Stomach (tissue), 9 donors: ENCODE data around the gene DLG2. TPM values are rescaled to one million over a fixed set of nuclear protein-coding genes. Genes with fewer than 3 reads are reported as not detected.

ENCODE experiments used
- DNase-seq, 2 donors: peaks; one replicate each; pipeline versions ENCODE4 v3.0.0 to v3.0.0-alpha.2; 2013 to 2019
- H3K27ac ChIP-seq, 5 donors: fragments of 200-600 bp in 4 of 5; sonication (generic) in 4 of 5; one replicate each; pipeline ENCODE4 v1.5.1; 2013 to 2019; ENCODE audit warnings: mild to moderate bottlenecking in 1 of 5, moderate library complexity in 1 of 5
- H3K27me3 ChIP-seq, 3 donors: fragments of 200-600 bp; sonication (generic); one replicate each; pipeline ENCODE4 v1.5.1; 2017 to 2019; ENCODE audit warnings: mixed run types in 1 of 3
- H3K36me3 ChIP-seq, 4 donors: fragments of 200-600 bp; sonication (generic); 1 replicate in 3 of 4; 2 replicates in 1 of 4; pipeline ENCODE4 v1.5.1; 2016 to 2019
- H3K4me1 ChIP-seq, 4 donors: fragments of 200-600 bp; sonication (generic); one replicate each; pipeline ENCODE4 v1.5.1; 2016 to 2019
- H3K4me3 ChIP-seq, 4 donors: fragments of 200-600 bp; sonication (generic) in 3 of 4; one replicate each; pipeline ENCODE4 v1.5.1; 2016 to 2019; ENCODE audit warnings: mild to moderate bottlenecking in 1 of 4
- H3K9me3 ChIP-seq, 4 donors: fragments of 200-600 bp; sonication (generic); one replicate each; pipeline ENCODE4 v1.5.1; 2016 to 2019
- EP300 ChIP-seq: sonication (generic); formaldehyde crosslinking; IDR thresholded peaks from one replicate; pipeline ENCODE4 v1.6.1; 2017; ENCODE audit warnings: antibody characterized with exemption
- POLR2A ChIP-seq, 4 donors: fragments of 450-650 bp; IDR thresholded peaks; one replicate each; pipeline ENCODE4 v1.6.1; 2016; ENCODE audit warnings: antibody characterized with exemption in 4 of 4, control low read depth in 2 of 4, mild to moderate bottlenecking in 1 of 4, moderate library complexity in 1 of 4
- POLR2AphosphoS5 ChIP-seq, 3 donors: sonication (generic); formaldehyde crosslinking; IDR thresholded peaks; one replicate each; pipeline ENCODE4 v1.6.1; 2016; ENCODE audit warnings: antibody characterized with exemption in 3 of 3
- WGBS, 5 donors: extraction: QIAGEN DNeasy Blood & Tissue Kit in 3 of 5; methylation state at CpG; one replicate each; pipeline versions ENCODE4 v1.1.5 to v1.1.7; 2013 to 2018; 5-methylcytosine and 5-hydroxymethylcytosine counted together
- intact Hi-C: fragments of 100-400 bp; cut with DNase I; formaldehyde crosslinking; loops from one replicate; pipeline ENCODE4 v1.15.1; 2023; ENCODE audit warnings: low total_unique reads
- polyA plus RNA-seq, 3 donors: library from polyadenylated mRNA; stranded (reverse); fragments of 200-250 nt; gene quantifications; one replicate each; pipeline ENCODE4 v1.2.3, GENCODE V29; 2013
- total RNA-seq, 5 donors: library from RNA; depleted of rRNA; stranded (reverse); fragments of >200 nt; gene quantifications; one replicate each; pipeline versions ENCODE4 v1.1.0 to v1.2.3, GENCODE V29; 2014 to 2016
- TF ChIP-seq, protein P1 (sequence below), 7 experiments: fragments of 450-650 bp in 4 of 7; fragments of 200-600 bp in 3 of 7; sonication (generic) in 3 of 7; IDR thresholded peaks; one replicate each; pipeline ENCODE4 v1.5.1; 2016 to 2019; ENCODE audit warnings: antibody characterized with exemption in 7 of 7, control low read depth in 2 of 7, mild to moderate bottlenecking in 1 of 7
- donor health status: healthy with polysubstance abuse.
- donor health status: Bipolar disorder and iron deficiency.
- donor health status: healthy.

DLG2 gene
- total and polyA plus RNA-seq, 8 donors: 1.3 to 19.1 (median 3.5) TPM

DNA sequence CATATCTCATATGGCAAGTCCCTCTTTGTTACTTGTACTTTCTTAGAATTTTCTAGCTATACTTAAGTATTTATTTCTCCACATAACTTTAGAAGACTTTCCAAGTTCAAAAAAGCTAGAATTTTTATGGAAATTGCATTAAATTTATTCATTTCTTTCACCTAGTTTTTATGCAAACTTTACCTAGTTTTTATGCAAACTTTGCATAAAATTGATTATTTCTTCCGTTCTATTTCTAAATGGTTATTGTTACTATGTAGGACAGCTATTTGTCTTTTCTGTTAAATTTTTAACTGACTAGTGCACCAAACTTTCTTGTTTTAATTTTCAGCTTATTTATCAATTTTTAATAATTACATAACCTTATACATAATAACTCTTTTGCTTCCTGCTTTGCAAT, 41.0 kb upstream of the DLG2 start:
- intact Hi-C loops: no loop called here
- WGBS, 5 donors: 56 to 90% (median 79%) methylated on average over 1 of the region's 1 CpG

DNA sequence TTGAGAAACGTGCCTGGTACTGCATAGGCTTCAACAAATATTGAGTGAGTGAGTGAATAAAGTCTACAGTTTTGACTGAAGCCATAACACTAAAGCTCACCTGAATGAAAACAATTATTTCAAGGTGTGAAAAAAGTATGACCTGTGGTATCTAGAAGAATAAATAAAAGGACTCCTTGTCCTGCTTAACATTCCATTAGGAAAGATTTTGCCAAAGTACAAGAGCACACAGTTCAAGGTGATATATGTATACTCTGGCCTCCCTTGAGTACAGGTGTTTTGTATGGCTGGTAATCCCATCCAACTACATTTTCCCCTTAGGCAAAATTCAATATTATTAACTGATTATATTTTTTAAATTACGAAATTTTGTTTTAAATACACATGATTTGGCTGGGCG, 39.5 kb upstream of the DLG2 start:
- intact Hi-C loops: no loop called here
- H3K36me3 ChIP-seq: peaks cover 0 to 7% (median 2%) of the 10 kb centered on the region in 4 donors
- no peak overlapping the region for H3K4me3 ChIP-seq
- TF ChIP-seq, protein P1, sequence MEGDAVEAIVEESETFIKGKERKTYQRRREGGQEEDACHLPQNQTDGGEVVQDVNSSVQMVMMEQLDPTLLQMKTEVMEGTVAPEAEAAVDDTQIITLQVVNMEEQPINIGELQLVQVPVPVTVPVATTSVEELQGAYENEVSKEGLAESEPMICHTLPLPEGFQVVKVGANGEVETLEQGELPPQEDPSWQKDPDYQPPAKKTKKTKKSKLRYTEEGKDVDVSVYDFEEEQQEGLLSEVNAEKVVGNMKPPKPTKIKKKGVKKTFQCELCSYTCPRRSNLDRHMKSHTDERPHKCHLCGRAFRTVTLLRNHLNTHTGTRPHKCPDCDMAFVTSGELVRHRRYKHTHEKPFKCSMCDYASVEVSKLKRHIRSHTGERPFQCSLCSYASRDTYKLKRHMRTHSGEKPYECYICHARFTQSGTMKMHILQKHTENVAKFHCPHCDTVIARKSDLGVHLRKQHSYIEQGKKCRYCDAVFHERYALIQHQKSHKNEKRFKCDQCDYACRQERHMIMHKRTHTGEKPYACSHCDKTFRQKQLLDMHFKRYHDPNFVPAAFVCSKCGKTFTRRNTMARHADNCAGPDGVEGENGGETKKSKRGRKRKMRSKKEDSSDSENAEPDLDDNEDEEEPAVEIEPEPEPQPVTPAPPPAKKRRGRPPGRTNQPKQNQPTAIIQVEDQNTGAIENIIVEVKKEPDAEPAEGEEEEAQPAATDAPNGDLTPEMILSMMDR (IDR thresholded peaks at IDR 0.05): no peak
- TF ChIP-seq EP300 (no peak), POLR2AphosphoS5 (IDR thresholded peaks at IDR 0.05) (no peak), POLR2A (IDR thresholded peaks at IDR 0.05) (no peak)
- peaks cover 8 to 35% (median 26%) of the 10 kb centered on the region in 4 donors for H3K4me1 ChIP-seq
- H3K27me3 ChIP-seq: no peaks in the 10 kb centered on the region
- peak overlapping the region; percentile 64 to 99 (median 98) for H3K27ac ChIP-seq
- DNase-seq: peak in 1 of 2 donors; percentile 44
- WGBS, 5 donors: 30 to 58% (median 49%) methylated on average over 3 of the region's 3 CpGs
- H3K9me3 ChIP-seq: no peaks in the 10 kb centered on the region

More for the DNA sequence above, 41.0 kb upstream of the DLG2 start:
- Histone ChIP-seq H3K27ac (no peak overlapping the region), H3K36me3 (no peaks in the 10 kb centered on the region), H3K9me3 (no peaks in the 10 kb centered on the region), H3K4me3 (no peak overlapping the region), H3K27me3 (no peaks in the 10 kb centered on the region), H3K4me1 (peaks cover 8 to 20% (median 11%) of the 10 kb centered on the region in 4 donors)
- TF ChIP-seq, protein P1 (IDR thresholded peaks at IDR 0.05): no peak
- TF ChIP-seq POLR2AphosphoS5 (IDR thresholded peaks at IDR 0.05) (no peak), EP300 (no peak), POLR2A (IDR thresholded peaks at IDR 0.05) (no peak)
- no peak for DNase-seq

DNA sequence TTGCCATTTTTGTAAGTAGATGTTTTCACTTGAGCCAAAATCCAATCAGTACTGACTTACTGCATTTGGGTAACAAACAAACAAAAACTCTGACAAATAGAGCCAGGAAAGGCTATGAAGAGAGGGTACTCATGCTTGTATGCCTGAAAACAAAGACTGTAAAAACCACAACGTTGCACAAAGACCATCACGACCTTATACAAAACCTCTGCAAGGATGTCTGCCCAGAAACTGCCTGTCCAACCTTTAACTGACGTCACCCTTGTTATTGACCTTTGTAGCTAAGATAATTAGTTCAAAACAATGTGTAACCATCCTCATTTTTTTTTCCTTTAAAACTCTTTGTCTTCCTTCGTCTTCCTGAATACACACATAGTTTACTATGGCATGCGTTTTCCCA, 38.6 kb upstream of the DLG2 start:
- Histone ChIP-seq H3K4me1 (peaks cover 8 to 45% (median 35%) of the 10 kb centered on the region in 4 donors), H3K27ac (peak overlapping the region; percentile 77 to 99 (median 98)), H3K9me3 (no peaks in the 10 kb centered on the region), H3K27me3 (no peaks in the 10 kb centered on the region), H3K4me3 (no peak overlapping the region), H3K36me3 (peaks cover 0 to 16% (median 3%) of the 10 kb centered on the region in 4 donors)
- no peak for TF ChIP-seq POLR2AphosphoS5 (IDR thresholded peaks at IDR 0.05)
- TF ChIP-seq, protein P1 (IDR thresholded peaks at IDR 0.05): no peak
- no peak for TF ChIP-seq POLR2A (IDR thresholded peaks at IDR 0.05)
- no peak for TF ChIP-seq EP300
- DNase-seq: peak in 1 of 2 donors; percentile 45
- WGBS, 5 donors: 15 to 40% (median 36%) methylated on average over 5 of the region's 5 CpGs
- intact Hi-C loops: no loop called here

DNA sequence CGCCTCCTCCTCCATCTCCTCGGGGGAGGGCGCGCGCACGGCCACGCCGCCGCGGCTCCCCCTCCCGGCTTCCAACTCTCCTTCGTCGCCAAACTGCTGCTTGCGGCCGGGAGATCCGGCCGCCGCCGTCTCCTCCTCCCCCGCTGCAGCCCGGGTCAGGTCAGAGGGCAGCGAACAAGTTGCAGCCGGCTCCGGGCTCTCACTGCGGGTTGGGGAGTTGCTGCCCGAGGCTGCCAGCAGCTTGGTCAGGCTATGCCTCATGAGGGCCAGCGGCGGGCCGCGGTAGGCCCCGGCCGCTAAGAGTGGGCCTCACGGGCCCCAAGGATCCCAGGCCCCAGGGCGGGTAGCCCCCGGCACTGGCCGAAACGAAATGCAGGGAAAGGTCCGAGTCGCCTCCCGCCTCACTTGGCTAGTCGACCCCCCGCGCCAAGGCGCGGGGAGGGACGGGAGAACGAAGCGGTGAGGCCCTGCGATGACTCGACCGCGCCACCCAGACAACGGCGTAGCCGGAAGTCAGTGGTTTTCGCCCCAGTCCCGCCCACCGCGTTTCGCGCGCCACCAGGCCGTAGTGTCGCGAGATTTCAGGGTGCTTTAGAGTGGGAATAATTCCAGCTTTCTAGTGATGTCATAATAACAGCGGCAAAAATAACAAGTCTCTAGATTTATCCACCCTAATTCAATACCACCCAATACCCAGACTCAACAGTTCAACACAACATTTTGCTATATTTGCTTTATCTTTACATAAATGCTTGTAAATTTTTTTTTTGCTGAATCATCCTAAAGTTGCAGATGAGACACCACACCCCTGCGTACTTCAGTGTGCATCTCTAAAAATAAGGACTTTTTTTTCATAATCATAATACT, 37.7 kb upstream of the DLG2 start, which contains the start of gene CREBZF:
CREBZF (minus strand) TSS at position 515 of the 867 bp plus-strand sequence; CDS start at position 261, 254 bp downstream.
- Histone ChIP-seq H3K36me3 (peaks cover 0 to 25% (median 10%) of the 10 kb centered on the region in 4 donors), H3K9me3 (no peaks in the 10 kb centered on the region), H3K4me3 (peak within 1 kb of the TSS; percentile 75 to 88 (median 82)), H3K27me3 (no peaks in the 10 kb centered on the region), H3K4me1 (peaks cover 8 to 53% (median 43%) of the 10 kb centered on the region in 4 donors), H3K27ac (peak within 1 kb of the TSS; percentile 95 to 99 (median 98))
- peak; percentile 94 to 98 for DNase-seq
- TF ChIP-seq, protein P1 (IDR thresholded peaks at IDR 0.05): no peak
- TF ChIP-seq POLR2A (IDR thresholded peaks at IDR 0.05): peak in 2 of 4 donors; percentile 82 to 92
- peak; percentile 89 to 99 (median 98) for TF ChIP-seq POLR2AphosphoS5 (IDR thresholded peaks at IDR 0.05)
- TF ChIP-seq EP300: no peak
- WGBS, 5 donors: 0 to 1% (median 1%) methylated on average over 49 to 67 of the region's 67 CpGs
- intact Hi-C loops: no loop called here
